ENCODE measurements around the gene DENND4A.

GRCh38 chr15:65743637-65744252 lies 48.3 kb downstream of the DENND4A start:
- TF ChIP-seq ZNF274 (IDR thresholded peaks at IDR 0.05; ENCODE audit: low read depth, low read length): no peak
- no peak for TF ChIP-seq YY1 (IDR thresholded peaks at IDR 0.05; ENCODE audit: insufficient read depth, insufficient read length)
